ENCODE data around the gene DCP1B. TPM values are rescaled to one million over a fixed set of nuclear protein-coding genes. Genes with fewer than 3 reads are reported as not detected.

The DCP1B gene
- total RNA-seq, 2 donors from 2014 or later, result 18.3 to 35.4 TPM

DNA sequence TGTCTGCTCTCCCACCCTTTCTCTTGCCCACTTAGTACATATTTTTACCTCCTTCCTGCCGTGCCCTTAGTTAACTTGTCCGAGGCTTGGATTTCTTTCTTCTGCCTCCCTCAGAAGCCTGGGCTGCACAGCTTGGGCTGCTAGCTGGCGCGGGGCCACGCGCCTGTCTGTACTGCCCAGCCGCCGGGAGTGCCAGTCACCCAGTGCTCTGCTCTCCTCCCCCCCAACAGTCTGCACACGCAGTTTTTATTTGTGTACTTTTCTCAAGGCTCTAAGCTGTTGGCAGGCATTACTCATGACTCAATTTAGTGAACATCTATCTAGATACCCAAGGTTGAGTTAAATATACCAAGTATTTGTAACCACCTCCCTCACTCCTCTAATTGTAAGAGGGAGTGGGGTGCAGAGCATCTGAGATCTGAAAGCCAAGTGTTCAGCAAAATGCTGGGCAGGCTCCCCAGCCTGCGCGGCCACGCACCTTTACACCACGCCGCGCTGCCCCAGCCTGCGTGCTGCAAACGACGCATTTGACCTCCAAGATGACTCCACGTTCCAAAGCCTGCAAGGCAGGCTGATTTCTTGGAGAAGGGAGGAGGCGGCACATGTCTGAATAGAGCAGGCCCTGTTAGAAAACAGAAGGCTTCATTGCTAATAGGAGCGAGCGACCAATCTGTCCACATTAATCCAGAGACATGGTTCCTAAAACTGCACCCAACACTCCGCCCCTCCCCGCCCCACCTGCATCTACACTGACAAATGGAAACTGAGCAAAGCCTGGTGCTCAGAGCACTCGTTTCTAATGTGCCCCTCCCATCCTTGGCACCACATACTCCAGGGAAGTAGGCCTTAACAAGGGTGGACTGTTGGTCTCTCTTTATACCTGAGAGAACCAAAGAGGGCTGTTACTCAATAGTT lies 67.6 kb downstream of the DCP1B start:
- Histone ChIP-seq H3K27me3 (ENCODE audit: control insufficient read depth, insufficient read depth, low read length, poor library complexity, severe bottlenecking) (no peaks in the 10 kb centered on the region), H3K4me3 (ENCODE audit: low read length) (no peak overlapping the region), H3K4me1 (ENCODE audit: control insufficient read depth, insufficient read depth, low read length) (peaks cover 5% of the 10 kb centered on the region), H3K27ac (ENCODE audit: low read depth, low read length) (no peak overlapping the region), H3K9ac (ENCODE audit: extremely low read depth, low read length, poor library complexity, severe bottlenecking) (no peak overlapping the region), H3K36me3 (ENCODE audit: control insufficient read depth, insufficient read depth, low read length) (peaks cover 14% of the 10 kb centered on the region), H3K9me3 (ENCODE audit: control insufficient read depth, low read length) (no peaks in the 10 kb centered on the region)
- Mint-ChIP-seq H3K9me3 (no peaks in the 10 kb centered on the region), H3K27me3 (ENCODE audit: insufficient read depth) (no peaks in the 10 kb centered on the region), H3K4me3 (no peak overlapping the region), H3K36me3 (ENCODE audit: low read depth) (peaks cover 25% of the 10 kb centered on the region), H3K4me1 (peaks cover 8% of the 10 kb centered on the region), H3K27ac (peak overlapping the region; percentile 46)
- TF ChIP-seq CTCF (conservative IDR thresholded peaks at IDR 0.05), result no peak
- WGBS, 2 experiments (ENCODE audit: insufficient coverage in 1 of 2, insufficient read length in 1 of 2), result 93 to 96% methylated on average over 15 to 25 of the region's 25 CpGs
- DNase-seq, result no peak

GRCh38 chr12:1935700-1936378 lies 68.4 kb downstream of the DCP1B start:
- Mint-ChIP-seq H3K27me3 (ENCODE audit: insufficient read depth) (no peaks in the 10 kb centered on the region), H3K4me1 (peaks cover 8% of the 10 kb centered on the region), H3K36me3 (ENCODE audit: low read depth) (peaks cover 17% of the 10 kb centered on the region), H3K27ac (no peak overlapping the region), H3K4me3 (no peak overlapping the region), H3K9me3 (no peaks in the 10 kb centered on the region)
- DNase-seq, result peak; percentile 44
- no peak overlapping the region for H3K4me3 ChIP-seq (ENCODE audit: low read length)
- no peak overlapping the region for H3K9ac ChIP-seq (ENCODE audit: extremely low read depth, low read length, poor library complexity, severe bottlenecking)
- H3K36me3 ChIP-seq (ENCODE audit: control insufficient read depth, insufficient read depth, low read length), result peaks cover 14% of the 10 kb centered on the region
- peaks cover 5% of the 10 kb centered on the region for H3K4me1 ChIP-seq (ENCODE audit: control insufficient read depth, insufficient read depth, low read length)
- H3K9me3 ChIP-seq (ENCODE audit: control insufficient read depth, low read length), result no peaks in the 10 kb centered on the region
- no peaks in the 10 kb centered on the region for H3K27me3 ChIP-seq (ENCODE audit: control insufficient read depth, insufficient read depth, low read length, poor library complexity, severe bottlenecking)
- TF ChIP-seq CTCF (conservative IDR thresholded peaks at IDR 0.05), result no peak
- no peak overlapping the region for H3K27ac ChIP-seq (ENCODE audit: low read depth, low read length)
- WGBS, 2 experiments (ENCODE audit: insufficient coverage in 1 of 2, insufficient read length in 1 of 2), result 94 to 95% methylated on average over 13 to 21 of the region's 21 CpGs

DNA sequence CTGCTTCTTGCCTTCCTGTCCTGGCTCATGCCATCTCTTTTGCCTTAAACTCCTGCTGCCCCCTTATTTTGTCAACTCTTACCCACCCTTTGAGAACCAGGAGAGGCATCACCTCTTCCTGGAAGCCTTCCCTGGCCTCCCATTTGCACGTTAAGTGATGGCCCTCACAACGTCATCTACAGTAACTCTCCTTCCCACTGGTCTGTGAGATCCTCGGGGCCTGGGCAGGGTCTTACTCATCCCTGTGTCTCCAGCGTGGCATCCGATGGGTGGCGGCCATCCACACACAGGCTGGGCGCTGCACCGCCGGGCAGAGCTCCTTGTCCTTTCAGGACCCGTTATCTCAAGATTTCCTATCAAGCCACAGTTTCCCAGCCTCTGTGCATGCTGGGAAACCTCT lies 69.0 kb downstream of the DCP1B start:
- Histone ChIP-seq H3K9ac (ENCODE audit: extremely low read depth, low read length, poor library complexity, severe bottlenecking) (no peak overlapping the region), H3K4me1 (ENCODE audit: control insufficient read depth, insufficient read depth, low read length) (peaks cover 5% of the 10 kb centered on the region), H3K27ac (ENCODE audit: low read depth, low read length) (no peak overlapping the region), H3K9me3 (ENCODE audit: control insufficient read depth, low read length) (no peaks in the 10 kb centered on the region), H3K4me3 (ENCODE audit: low read length) (no peak overlapping the region), H3K36me3 (ENCODE audit: control insufficient read depth, insufficient read depth, low read length) (peaks cover 14% of the 10 kb centered on the region), H3K27me3 (ENCODE audit: control insufficient read depth, insufficient read depth, low read length, poor library complexity, severe bottlenecking) (no peaks in the 10 kb centered on the region)
- no peak for TF ChIP-seq CTCF (conservative IDR thresholded peaks at IDR 0.05)
- 97% methylated on average over 9 to 10 of the region's 10 CpGs for WGBS, 2 experiments (ENCODE audit: insufficient coverage in 1 of 2, insufficient read length in 1 of 2)
- Mint-ChIP-seq H3K27me3 (ENCODE audit: insufficient read depth) (no peaks in the 10 kb centered on the region), H3K36me3 (ENCODE audit: low read depth) (peaks cover 13% of the 10 kb centered on the region), H3K4me1 (peaks cover 8% of the 10 kb centered on the region), H3K4me3 (no peak overlapping the region), H3K27ac (no peak overlapping the region), H3K9me3 (no peaks in the 10 kb centered on the region)
- DNase-seq, result peak; percentile 37

Data from endodermal cell (in vitro differentiated cells).